ENCODE results near the gene GABRP.
"Not testable (repeated sequence)": the region's sequence is repeated elsewhere in the genome, so short reads cannot be mapped to it uniquely, and the experiment has no call there.

GABRP gene

GRCh38 chr5:170826117-170826516 is 42.6 kb downstream of the GABRP start:
- TF ChIP-seq GLIS3 (CRISPR knock-in tag; IDR thresholded peaks at IDR 0.05) (no peak), BACH2 (CRISPR knock-in tag; IDR thresholded peaks at IDR 0.05; ENCODE audit: borderline replicate concordance) (no peak), CSRNP3 (CRISPR knock-in tag; IDR thresholded peaks at IDR 0.05) (no peak), PPARA (CRISPR knock-in tag; IDR thresholded peaks at IDR 0.05; ENCODE audit: borderline replicate concordance) (no peak), ESRRG (CRISPR knock-in tag; IDR thresholded peaks at IDR 0.05) (no peak), ZC3H10 (CRISPR knock-in tag; IDR thresholded peaks at IDR 0.05) (no peak), CREB5 (CRISPR knock-in tag; IDR thresholded peaks at IDR 0.05; ENCODE audit: low read depth) (no peak), ZNF70 (CRISPR knock-in tag; IDR thresholded peaks at IDR 0.05) (no peak), ZFP3 (CRISPR knock-in tag; IDR thresholded peaks at IDR 0.05) (no peak), ARNTL (CRISPR knock-in tag; IDR thresholded peaks at IDR 0.05; ENCODE audit: borderline replicate concordance, low read depth) (no peak), TCF4 (CRISPR knock-in tag; IDR thresholded peaks at IDR 0.05; ENCODE audit: borderline replicate concordance) (no peak), PATZ1 (CRISPR knock-in tag; IDR thresholded peaks at IDR 0.05; ENCODE audit: borderline replicate concordance) (no peak), RARB (CRISPR knock-in tag; IDR thresholded peaks at IDR 0.05) (no peak), CSDC2 (CRISPR knock-in tag; IDR thresholded peaks at IDR 0.05) (no peak), ISL1 (CRISPR knock-in tag; IDR thresholded peaks at IDR 0.05) (no peak), OSR1 (CRISPR knock-in tag; IDR thresholded peaks at IDR 0.05) (no peak)
- ATAC-seq, result no peak

- TF ChIP-seq OSR1 (CRISPR knock-in tag; IDR thresholded peaks at IDR 0.05) (no peak), TSHZ2 (CRISPR knock-in tag; IDR thresholded peaks at IDR 0.05) (no peak), POU6F1 (CRISPR knock-in tag; IDR thresholded peaks at IDR 0.05; ENCODE audit: borderline replicate concordance, low read depth) (no peak)
- ATAC-seq, result no peak
These were observed 48.7 kb downstream of the GABRP start for GRCh38 chr5:170832241-170832640.

- ATAC-seq, result not testable (repeated sequence)
These were observed 50.5 kb downstream of the GABRP start for GRCh38 chr5:170833981-170834380.

- no peak for ATAC-seq
- TF ChIP-seq TOX (CRISPR knock-in tag; IDR thresholded peaks at IDR 0.05; ENCODE audit: borderline replicate concordance) (no peak), RARB (CRISPR knock-in tag; IDR thresholded peaks at IDR 0.05) (no peak), CREB5 (CRISPR knock-in tag; IDR thresholded peaks at IDR 0.05; ENCODE audit: low read depth) (no peak), ISL1 (CRISPR knock-in tag; IDR thresholded peaks at IDR 0.05) (no peak), OSR1 (CRISPR knock-in tag; IDR thresholded peaks at IDR 0.05) (no peak), PATZ1 (CRISPR knock-in tag; IDR thresholded peaks at IDR 0.05; ENCODE audit: borderline replicate concordance) (no peak), TCF4 (CRISPR knock-in tag; IDR thresholded peaks at IDR 0.05; ENCODE audit: borderline replicate concordance) (no peak), CSDC2 (CRISPR knock-in tag; IDR thresholded peaks at IDR 0.05) (no peak), ZNF70 (CRISPR knock-in tag; IDR thresholded peaks at IDR 0.05) (no peak), CSRNP3 (CRISPR knock-in tag; IDR thresholded peaks at IDR 0.05) (no peak), SNAI2 (CRISPR knock-in tag; IDR thresholded peaks at IDR 0.05) (no peak), ZNF565 (CRISPR knock-in tag; conservative IDR thresholded peaks at IDR 0.05; ENCODE audit: low read depth) (no peak), PPARA (CRISPR knock-in tag; IDR thresholded peaks at IDR 0.05; ENCODE audit: borderline replicate concordance) (no peak)
These were observed 52.7 kb downstream of the GABRP start for GRCh38 chr5:170836226-170836625.
